Lower leg skin (tissue), 3 donors: ENCODE results near the gene C1QTNF12.

Experiments used
- CTCF ChIP-seq, 3 donors: fragments of 450-650 bp; IDR thresholded peaks; one replicate each; pipeline ENCODE4 v1.5.1; 2016; ENCODE audit warnings: antibody characterized with exemption in 3 of 3, mild to moderate bottlenecking in 3 of 3, moderate library complexity in 2 of 3
- POLR2A ChIP-seq, 2 donors: fragments of 450-650 bp; IDR thresholded peaks; one replicate each; pipeline ENCODE4 v1.6.1; 2016 to 2017; ENCODE audit warnings: antibody characterized with exemption in 2 of 2, mild to moderate bottlenecking in 1 of 2, moderate library complexity in 1 of 2

- TF ChIP-seq CTCF (IDR thresholded peaks at IDR 0.05) (no peak), POLR2A (IDR thresholded peaks at IDR 0.05) (no peak)
Measured at GRCh38 chr1:1282998-1283397, 36.5 kb upstream of the C1QTNF12 start.
